EL (cell line): ENCODE results near the gene NECTIN1.
"Not testable (repeated sequence)": the region's sequence is repeated elsewhere in the genome, so short reads cannot be mapped to it uniquely, and the experiment has no call there.

Experiments
- DNase-seq: peaks from one replicate; pipeline ENCODE4 v3.0.0-alpha.2; 2016

The NECTIN1 gene

GRCh38 chr11:119614222-119615002, 114.6 kb downstream of the NECTIN1 start:
- DNase-seq = no peak

DNA sequence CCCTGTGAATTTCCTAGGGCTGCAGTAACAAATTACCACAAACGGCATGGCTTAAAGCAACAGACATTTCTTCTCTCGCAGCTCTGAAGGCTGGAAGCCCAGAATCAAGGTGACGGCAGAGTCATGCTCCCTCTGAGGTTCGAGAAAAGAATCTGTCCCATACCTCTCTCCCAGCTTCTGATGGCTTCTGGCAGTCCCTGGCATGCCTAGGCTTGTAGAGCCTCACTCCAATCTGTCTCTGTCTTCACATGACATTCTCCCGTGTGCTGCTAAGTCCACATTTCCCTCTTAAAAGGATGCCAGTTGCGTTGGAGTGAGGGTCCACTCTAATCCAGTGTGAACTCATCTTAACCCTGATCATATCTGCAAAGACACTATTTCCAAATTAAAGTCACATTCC, 116.2 kb downstream of the NECTIN1 start:
- no peak for DNase-seq

GRCh38 chr11:119610836-119611426, 118.1 kb downstream of the NECTIN1 start:
- DNase-seq = no peak

GRCh38 chr11:119608781-119609180, 120.2 kb downstream of the NECTIN1 start:
- no peak for DNase-seq

DNA sequence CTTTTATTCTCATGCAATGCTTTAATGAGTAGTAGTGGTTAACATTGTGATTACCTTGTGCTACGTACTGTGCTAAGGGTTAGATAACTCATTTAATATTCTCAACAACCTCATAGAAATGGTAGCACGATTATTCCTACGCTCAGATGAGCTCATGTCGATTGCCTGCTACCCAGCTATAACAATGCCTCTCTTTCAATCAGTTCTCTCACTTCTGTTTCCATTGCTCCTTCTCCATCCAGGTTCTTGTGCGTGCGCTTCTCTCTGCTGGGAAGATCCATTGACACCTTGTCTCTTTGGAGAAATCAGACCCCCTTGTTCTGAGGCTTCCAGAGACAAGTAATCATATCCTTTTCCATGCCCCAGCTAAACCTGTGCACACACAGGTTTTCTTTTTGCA, 120.8 kb downstream of the NECTIN1 start:
- no peak for DNase-seq

GRCh38 chr11:119607726-119608125, 121.3 kb downstream of the NECTIN1 start:
- DNase-seq = no peak

DNA sequence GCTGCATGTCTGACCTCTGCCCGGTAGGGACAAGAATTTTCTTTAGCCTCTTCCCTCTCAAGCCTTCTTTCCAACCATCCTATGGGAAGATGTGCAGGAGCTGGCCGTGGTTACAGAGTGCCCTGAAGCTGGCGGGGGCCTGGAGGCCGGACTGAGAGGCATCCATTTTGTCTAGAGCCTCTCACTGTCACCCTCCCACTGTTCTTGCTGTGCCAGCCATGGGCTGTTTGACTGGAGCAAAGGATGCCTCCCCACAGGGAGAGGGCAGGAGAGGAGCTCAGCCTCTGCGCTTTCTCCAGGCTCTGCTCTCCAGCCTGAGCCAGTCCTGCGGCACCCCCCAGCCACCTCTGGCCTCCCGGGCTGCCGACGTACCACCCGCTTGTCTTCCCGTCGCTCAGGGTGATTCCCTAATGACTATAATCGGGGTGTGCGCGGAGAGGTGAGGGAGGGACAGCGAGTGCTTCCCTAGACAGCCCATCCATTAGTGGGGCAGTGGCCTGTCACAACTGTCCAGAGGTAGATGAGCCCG, 123.8 kb downstream of the NECTIN1 start:
- DNase-seq = no peak

- no peak for DNase-seq
These were observed 126.1 kb downstream of the NECTIN1 start for GRCh38 chr11:119602745-119603373.

GRCh38 chr11:119599864-119600541, 129.0 kb downstream of the NECTIN1 start:
- DNase-seq = peak; percentile 31

DNA sequence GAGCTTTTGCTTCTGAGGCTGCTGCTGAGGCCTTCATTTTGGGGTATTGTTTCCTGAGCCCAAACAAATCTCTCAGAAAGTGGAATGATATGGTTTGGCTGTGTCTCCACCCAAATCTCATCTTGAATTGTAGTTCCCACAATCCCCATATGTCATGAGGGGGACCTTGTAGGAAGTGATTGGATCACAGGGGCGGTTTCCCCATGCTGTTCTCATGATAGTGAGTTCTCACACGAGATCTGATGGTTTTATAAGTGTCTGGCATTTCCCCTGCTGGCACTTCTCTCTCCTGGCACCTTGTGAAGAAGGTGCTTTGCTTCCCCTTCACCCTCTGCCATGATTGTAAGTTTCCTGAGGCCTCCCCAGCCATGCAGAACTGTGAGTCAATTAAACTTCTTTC, 133.1 kb downstream of the NECTIN1 start:
- DNase-seq = not testable (repeated sequence)

GRCh38 chr11:119594639-119595249, 134.3 kb downstream of the NECTIN1 start:
- peak; percentile 90 for DNase-seq

- DNase-seq = no peak
These were observed 135.7 kb downstream of the NECTIN1 start for GRCh38 chr11:119593346-119593745.

- no peak for DNase-seq
These were observed 136.4 kb downstream of the NECTIN1 start for GRCh38 chr11:119592642-119593041.

DNA sequence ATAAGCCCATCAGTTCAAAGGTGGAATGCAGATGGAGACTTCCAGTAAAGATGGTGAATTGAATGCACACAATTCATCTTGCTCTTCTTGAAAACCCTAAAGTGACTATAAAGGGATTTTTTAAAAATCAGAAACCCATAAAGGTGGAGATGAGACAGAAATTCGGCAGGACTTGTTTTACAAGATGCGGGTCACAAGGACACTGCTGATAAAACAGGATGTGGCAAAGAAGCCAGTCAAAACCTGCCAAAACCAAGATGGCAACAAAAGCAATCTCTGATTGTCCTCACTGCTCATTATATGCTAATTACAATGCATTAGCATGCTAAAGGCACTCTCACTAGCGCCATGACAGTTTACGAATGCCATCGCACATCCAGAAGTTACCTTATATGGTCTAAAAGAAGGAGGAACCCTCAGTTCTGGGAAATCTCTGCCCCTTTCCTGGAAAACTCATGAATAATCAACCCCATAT, 137.1 kb downstream of the NECTIN1 start:
- no peak for DNase-seq

DNA sequence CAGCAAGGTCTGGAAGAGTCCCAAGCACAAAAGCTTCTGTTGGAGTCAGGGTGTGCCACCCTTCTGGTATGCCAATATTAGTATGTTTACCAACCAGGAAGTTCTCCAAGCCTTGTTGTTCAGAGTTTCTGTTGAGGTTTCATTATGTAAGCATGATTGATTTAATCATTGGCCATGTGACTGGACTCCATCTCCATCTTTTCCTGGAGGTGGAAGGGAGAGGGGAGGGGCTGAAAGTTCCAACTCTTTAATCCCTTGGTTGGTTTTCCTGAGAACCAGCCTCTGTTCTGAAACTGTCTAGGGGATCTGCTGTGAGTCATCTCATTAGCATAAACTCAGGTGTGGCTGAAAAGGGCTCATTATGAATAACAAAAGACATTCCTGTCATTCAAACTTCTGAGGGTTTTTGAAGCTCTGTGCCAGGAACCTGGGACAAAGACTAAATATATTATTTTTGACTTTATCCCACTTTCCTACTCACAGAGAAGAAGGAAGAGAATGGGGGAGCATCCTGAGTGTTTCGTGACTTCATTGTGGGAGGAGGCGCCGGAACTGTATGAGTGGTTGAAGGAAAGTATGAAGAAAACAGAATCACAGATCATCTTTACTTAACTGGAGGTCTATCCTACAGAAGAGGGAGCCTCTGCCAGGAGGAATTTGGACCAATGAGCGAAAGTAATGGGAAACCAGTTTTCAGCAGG, 138.2 kb downstream of the NECTIN1 start:
- peak; percentile 21 for DNase-seq

- DNase-seq = no peak
These were observed 140.0 kb downstream of the NECTIN1 start for GRCh38 chr11:119589001-119589400.
